HEK293T (cell line): ENCODE data around the gene MLLT3.
A peak's percentile ranks its signal among the peaks of the same experiment; 100 is the strongest.

Experiments used
- ARNT ChIP-seq: fragments of 450-650 bp; IDR thresholded peaks from 2 replicates; pipeline ENCODE4 v1.6.1; 2017; ENCODE audit warnings: mild to moderate bottlenecking
- BHLHE40 ChIP-seq: fragments of 450-650 bp; IDR thresholded peaks from 2 replicates; pipeline ENCODE4 v1.6.1; 2016; ENCODE audit warnings: mild to moderate bottlenecking, moderate library complexity, borderline replicate concordance
- ELF4 ChIP-seq: fragments of 450-650 bp; IDR thresholded peaks from 2 replicates; pipeline ENCODE4 v1.6.1; 2017; ENCODE audit warnings: antibody characterized with exemption
- FOXA1 ChIP-seq: fragments of 450-650 bp; IDR thresholded peaks from 2 replicates; pipeline ENCODE4 v1.6.1; 2016; ENCODE audit warnings: mild to moderate bottlenecking
- L3MBTL2 ChIP-seq: fragments of 450-650 bp; conservative IDR thresholded peaks from 2 replicates; pipeline ENCODE4 v1.6.1; 2016; ENCODE audit warnings: mild to moderate bottlenecking
- LEF1 ChIP-seq: fragments of 450-650 bp; IDR thresholded peaks from 2 replicates; pipeline ENCODE4 v1.6.1; 2017; ENCODE audit warnings: mild to moderate bottlenecking, borderline replicate concordance
- PKNOX1 ChIP-seq: fragments of 450-650 bp; IDR thresholded peaks from 2 replicates; pipeline ENCODE4 v1.6.1; 2016
- SP1 ChIP-seq: fragments of 450-650 bp; IDR thresholded peaks from 2 replicates; pipeline ENCODE4 v1.6.1; 2017
- SUZ12 ChIP-seq: fragments of 450-650 bp; IDR thresholded peaks from 2 replicates; pipeline ENCODE4 v1.6.1; 2016; ENCODE audit warnings: mild to moderate bottlenecking
- TARDBP ChIP-seq: fragments of 450-650 bp; IDR thresholded peaks from 2 replicates; pipeline ENCODE4 v1.6.1; 2016
- ZNF384 ChIP-seq: fragments of 450-650 bp; IDR thresholded peaks from 2 replicates; pipeline ENCODE4 v1.6.1; 2016

DNA sequence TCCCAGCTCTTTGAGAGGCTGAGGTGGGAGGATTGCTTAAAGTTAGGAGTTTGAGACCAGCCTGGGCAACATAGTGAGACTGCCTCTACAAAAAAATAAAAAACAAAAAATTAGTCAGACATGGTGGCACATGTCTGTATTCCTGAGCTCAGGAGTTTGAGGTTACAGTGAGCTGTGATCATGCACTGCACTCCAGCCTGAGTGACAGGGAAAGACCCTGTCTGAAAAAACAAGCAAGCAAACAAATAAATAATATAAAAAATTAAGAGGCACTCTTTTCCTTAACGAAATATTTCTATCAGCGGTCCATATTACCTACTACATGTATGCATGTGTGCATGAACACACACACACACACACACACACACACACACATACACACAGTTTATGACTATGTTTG, 40.8 kb upstream of the MLLT3 start:
- TF ChIP-seq ELF4 (no peak), SP1 (no peak), BHLHE40 (no peak), ZNF384 (no peak), TARDBP (no peak), ARNT (no peak), L3MBTL2 (no peak), SUZ12 (no peak), LEF1 (no peak), PKNOX1 (peak; percentile 53; the same call in 1 of the 2 replicates), FOXA1 (no peak)
